ENCODE data around the gene SLC25A21.

GRCh38 chr14:37215345-37215744, 42.9 kb upstream of the SLC25A21 start:
- TF ChIP-seq POLR2A (IDR thresholded peaks at IDR 0.05) (no peak), CTCF (IDR thresholded peaks at IDR 0.05 in 8 of 11, conservative IDR thresholded peaks at IDR 0.05 in 3 of 11) (no peak), POLR2AphosphoS5 (IDR thresholded peaks at IDR 0.05) (no peak)
